C4-2B (cell line): Measurements from ENCODE around the gene AGBL4.

ENCODE experiments used
- H3K27ac ChIP-seq: fragments of 450-650 bp; 2 replicates; pipeline ENCODE4 v1.5.1; 2017
- ZFX ChIP-seq: fragments of 450-650 bp; IDR thresholded peaks from 2 replicates; pipeline ENCODE4 v1.6.1; 2017
- TF ChIP-seq, protein P1 (sequence below): fragments of 450-650 bp; conservative IDR thresholded peaks from 2 replicates; pipeline ENCODE4 v1.5.1; 2017; ENCODE audit warnings: mild to moderate bottlenecking

AGBL4 gene

DNA sequence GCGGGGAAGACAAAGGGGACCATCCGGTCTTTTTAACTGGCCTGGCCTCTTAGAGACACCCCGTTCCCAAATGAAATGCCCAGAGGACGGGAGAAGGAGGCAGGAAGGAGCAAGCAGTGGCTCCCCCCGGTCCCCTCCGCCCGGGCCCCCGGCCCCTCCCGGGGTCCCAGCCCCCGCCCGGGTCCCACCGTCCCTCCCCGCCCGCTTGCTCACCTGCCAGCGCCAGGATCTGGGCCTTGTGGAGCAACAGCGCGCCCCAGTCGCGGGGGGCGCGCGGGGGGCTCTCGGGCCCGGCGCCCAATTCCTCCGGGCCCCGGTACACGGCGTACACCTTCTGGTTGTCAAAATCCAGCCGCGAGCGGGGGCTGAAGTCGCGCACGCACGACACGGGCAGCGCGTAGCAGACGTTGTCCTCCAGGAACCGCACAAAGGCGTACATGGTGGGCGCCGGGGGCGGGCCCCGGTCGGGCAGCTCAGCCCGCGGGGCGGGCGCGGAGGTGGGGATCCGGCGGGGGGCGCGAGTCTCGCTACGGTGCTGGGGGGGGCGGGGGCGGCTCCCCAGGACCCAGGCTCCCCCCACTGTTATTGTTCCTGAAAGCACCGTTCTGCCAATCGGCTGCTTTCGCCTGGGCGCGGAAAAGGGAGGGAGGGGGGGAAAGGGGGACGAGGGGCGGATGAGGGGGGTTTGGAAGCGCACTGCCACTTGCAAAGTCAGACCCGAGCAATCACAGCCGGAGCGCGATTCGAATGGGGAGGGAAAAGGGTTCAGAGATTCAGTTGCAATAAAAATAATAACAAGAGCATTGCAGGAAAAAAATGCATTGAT is 1247.1 kb downstream of the AGBL4 start, which contains the start of gene BEND5:
TSS of gene BEND5 (minus strand) at position 499 of the 826 bp plus-strand sequence. CDS start at position 439, 60 bp downstream.
- TF ChIP-seq, protein P1, sequence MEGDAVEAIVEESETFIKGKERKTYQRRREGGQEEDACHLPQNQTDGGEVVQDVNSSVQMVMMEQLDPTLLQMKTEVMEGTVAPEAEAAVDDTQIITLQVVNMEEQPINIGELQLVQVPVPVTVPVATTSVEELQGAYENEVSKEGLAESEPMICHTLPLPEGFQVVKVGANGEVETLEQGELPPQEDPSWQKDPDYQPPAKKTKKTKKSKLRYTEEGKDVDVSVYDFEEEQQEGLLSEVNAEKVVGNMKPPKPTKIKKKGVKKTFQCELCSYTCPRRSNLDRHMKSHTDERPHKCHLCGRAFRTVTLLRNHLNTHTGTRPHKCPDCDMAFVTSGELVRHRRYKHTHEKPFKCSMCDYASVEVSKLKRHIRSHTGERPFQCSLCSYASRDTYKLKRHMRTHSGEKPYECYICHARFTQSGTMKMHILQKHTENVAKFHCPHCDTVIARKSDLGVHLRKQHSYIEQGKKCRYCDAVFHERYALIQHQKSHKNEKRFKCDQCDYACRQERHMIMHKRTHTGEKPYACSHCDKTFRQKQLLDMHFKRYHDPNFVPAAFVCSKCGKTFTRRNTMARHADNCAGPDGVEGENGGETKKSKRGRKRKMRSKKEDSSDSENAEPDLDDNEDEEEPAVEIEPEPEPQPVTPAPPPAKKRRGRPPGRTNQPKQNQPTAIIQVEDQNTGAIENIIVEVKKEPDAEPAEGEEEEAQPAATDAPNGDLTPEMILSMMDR, result no peak
- TF ChIP-seq ZFX, result no peak
- peak within 1 kb of the TSS; percentile 3; the same call in 1 of the 2 replicates for H3K27ac ChIP-seq

DNA sequence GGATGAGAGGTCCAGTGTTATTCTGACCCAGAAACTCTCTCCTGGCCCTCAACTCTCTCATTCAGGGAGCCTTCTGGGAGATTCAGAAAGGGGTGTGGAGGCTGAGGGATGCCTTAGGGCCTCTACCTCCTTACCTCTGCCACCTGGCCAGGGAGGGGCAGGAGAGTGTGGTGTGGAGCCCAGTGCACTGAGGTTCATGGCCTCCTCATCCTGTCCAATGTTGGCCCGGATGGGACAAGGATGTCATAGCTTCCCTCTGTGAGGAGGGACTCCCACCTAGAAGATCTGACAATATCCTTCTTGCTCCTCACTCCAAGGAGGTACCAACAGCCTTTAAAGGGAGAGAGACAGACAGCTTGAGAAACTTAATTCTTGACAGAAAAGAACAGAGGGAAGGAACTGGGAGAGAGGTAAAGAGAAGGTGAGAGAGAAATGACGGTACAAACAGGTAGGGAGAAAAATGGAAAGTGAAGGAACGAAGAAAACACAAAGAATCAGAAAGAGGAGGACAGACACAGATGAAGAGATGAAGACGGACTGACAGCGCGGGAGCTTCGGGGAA is 1247.8 kb downstream of the AGBL4 start:
- TF ChIP-seq ZFX, result no peak
- TF ChIP-seq, protein P1, result no peak
- H3K27ac ChIP-seq, result no peak overlapping the region

DNA sequence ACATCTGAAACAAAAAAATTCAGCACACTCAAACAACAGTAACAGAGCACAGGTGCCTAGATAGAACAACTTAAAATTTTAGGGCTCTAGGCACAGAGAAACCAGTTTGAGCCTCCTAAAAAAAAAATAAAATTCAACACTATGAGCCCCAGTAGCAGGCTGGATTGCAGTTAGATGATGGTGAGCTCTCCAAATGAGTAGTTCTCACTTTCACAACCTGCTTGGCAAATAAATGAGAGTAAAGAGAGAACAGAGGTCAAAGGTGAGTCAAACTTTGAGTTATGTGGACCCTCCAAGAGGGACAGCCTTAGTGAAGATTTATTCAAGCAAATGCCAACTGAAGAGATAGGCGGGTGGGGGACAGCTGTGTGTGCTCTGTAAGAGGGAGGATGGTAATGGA is 1250.6 kb downstream of the AGBL4 start:
- TF ChIP-seq ZFX, result no peak
- TF ChIP-seq, protein P1, result no peak
- no peak overlapping the region for H3K27ac ChIP-seq

DNA sequence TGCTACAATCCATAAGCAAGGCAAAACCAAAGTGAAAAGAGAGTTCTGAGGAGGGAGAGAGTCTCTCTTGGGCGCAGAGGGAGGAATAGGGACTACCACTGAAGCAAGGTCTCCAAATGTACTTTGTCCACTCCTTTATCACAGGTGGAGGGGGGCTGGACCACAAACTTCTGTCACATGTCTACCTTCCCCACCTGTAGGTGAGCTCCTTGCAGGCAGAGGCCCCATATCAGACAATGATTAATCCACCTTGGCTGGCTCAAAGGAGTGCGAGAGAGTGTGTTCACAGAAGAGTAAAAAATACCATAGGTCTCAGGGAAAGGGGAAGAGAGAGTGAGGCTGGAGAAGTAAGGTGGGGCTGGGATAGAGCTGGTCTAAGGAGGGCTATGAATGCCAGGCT is 1251.5 kb downstream of the AGBL4 start:
- TF ChIP-seq, protein P1, result no peak
- TF ChIP-seq ZFX, result no peak
- no peak overlapping the region for H3K27ac ChIP-seq

DNA sequence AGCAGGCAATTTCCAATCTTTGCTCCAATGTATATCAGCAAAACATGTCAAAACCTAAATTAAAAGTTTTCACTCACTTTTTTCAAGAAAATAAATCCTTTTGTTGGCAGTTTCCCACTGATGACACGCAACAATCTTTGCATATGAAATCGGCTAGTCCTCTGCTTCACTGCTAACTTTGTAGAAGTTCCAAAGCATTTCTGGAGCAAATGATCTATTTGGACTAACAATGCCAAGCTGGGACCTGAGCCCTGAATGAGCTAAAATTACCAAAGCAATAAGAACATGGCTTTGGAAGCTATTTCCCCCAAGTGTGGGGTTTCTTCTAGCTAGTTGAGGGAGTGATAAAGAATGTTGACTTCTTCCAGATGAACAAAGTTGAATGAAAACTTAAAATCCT is 1252.2 kb downstream of the AGBL4 start:
- no peak overlapping the region for H3K27ac ChIP-seq
- TF ChIP-seq, protein P1, result no peak
- no peak for TF ChIP-seq ZFX

DNA sequence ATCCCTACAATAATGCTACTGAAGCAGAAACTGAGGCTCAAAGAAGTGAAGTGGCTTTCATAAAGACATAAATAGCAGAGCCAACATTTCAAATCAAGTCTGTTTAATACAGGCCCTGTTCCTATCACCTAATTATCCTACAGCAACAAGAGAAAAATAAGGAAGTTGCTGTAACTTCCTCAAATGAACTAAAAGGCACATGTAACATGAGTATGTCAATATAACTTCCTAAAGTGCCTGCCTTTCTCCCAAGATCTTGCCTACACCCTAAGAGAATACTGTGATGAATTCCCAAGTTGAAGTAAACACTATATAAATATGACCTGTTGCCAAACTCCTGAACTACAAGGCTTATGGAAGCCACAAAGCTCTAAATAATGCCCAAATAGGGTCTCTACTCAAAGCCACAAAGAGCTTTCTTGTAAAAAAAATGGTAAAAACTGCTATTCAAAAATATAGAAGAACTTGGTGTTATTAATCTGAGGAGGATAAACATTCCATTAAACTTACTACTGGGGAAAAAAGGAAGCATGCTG is 1255.7 kb downstream of the AGBL4 start:
- no peak for TF ChIP-seq ZFX
- TF ChIP-seq, protein P1, result no peak
- no peak overlapping the region for H3K27ac ChIP-seq

DNA sequence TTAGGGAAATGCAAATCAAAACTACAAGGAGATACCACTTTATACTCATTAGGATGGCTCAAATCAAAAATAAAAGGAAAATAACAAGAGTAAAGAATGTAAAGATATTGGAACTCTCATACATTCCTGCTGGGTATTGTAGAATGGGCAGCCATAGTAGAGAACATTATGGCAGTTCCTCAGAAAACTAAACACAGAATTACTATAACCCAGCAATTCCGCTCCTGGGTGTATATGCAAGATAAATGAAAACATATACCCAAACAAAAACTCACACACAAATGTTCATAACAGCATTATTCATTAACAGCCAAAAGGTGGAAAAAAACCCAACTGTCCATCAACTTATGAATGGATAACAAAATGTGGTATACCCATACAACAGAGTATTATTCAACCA is 1258.4 kb downstream of the AGBL4 start:
- TF ChIP-seq, protein P1, result no peak
- TF ChIP-seq ZFX, result no peak
- no peak overlapping the region for H3K27ac ChIP-seq
